Endothelial cell of umbilical vein (primary cell): Measurements from ENCODE around the gene ADCY3. TPM values are rescaled to one million over a fixed set of nuclear protein-coding genes. Genes with fewer than 3 reads are reported as not detected.

Experiments used
- BruUV-seq: library from RNA; stranded (reverse); fragments of 400-500 nt; replicated peaks from 2 replicates; lab custom pipeline; 2021; lab: Mats Ljungman, UMichigan
- CTCF ChIA-PET: fragments of 300-600, 350-600 bp; sonication (Branson Sonifier 250); formaldehyde crosslinking; loops from one replicate; lab custom pipeline; 2021; ENCODE audit warnings: antibody characterized with exemption, inconsistent platforms; lab: Charles Lee
- POLR2A ChIA-PET: fragments of 300-600, 350-600 bp; sonication (Branson Sonifier 250); formaldehyde crosslinking; loops from one replicate; lab custom pipeline; 2021; ENCODE audit warnings: antibody characterized with exemption, inconsistent platforms; lab: Charles Lee
- DNase-seq: peaks from one replicate; pipeline ENCODE4 v3.0.0-alpha.2; 2011; ENCODE audit warnings: low read depth, low spot score
- FAIRE-seq: peaks from 2 replicates; lab custom pipeline; 2011; peaks lifted over from hg19 to GRCh38; lab: Jason Lieb, UNC
- H2AFZ ChIP-seq: 2 replicates; pipeline ENCODE4 v1.6.0; 2012; ENCODE audit warnings: low read depth, low read length, control low read depth, inconsistent platforms
- H3K27ac ChIP-seq: 2 replicates; pipeline ENCODE4 v1.5.1; 2011; ENCODE audit warnings: low read depth, mild to moderate bottlenecking, control low read depth, low read length, moderate library complexity; ENCODE audit not compliant: insufficient read depth
- H3K27me3 ChIP-seq, 2 experiments: 2 replicates each; pipeline versions ENCODE4 v1.6.0 to v1.6.1; 2011; ENCODE audit warnings: low read length in 2 of 2, mixed read lengths in 1 of 2; ENCODE audit not compliant: control insufficient read depth in 2 of 2, insufficient read depth in 2 of 2
- H3K36me3 ChIP-seq, 2 experiments: 2 replicates in 1 of 2; 3 replicates in 1 of 2; pipeline ENCODE4 v1.5.1; 2011; ENCODE audit warnings: low read length in 2 of 2, mild to moderate bottlenecking in 1 of 2, moderate library complexity in 1 of 2; ENCODE audit not compliant: control insufficient read depth in 2 of 2, insufficient read depth in 2 of 2; ENCODE audit errors: extremely low read depth in 1 of 2
- H3K4me1 ChIP-seq: 3 replicates; pipeline ENCODE4 v1.5.1; 2011; ENCODE audit warnings: mild to moderate bottlenecking, low read length; ENCODE audit not compliant: control insufficient read depth, insufficient read depth; ENCODE audit errors: extremely low read depth
- H3K4me2 ChIP-seq: 2 replicates; pipeline ENCODE4 v1.6.1; 2011; ENCODE audit warnings: low read length, control low read depth, mixed read lengths; ENCODE audit not compliant: insufficient read depth
- H3K4me3 ChIP-seq, 3 experiments: fragments of 200-600 bp in 1 of 3; sonication (generic), shearing (Covaris generic) in 1 of 3; replicated peaks in 1 of 3; 2 replicates each; pipeline ENCODE4 v1.5.1; 2011 to 2016; ENCODE audit warnings: control low read depth in 3 of 3, low read length in 3 of 3, mild to moderate bottlenecking in 2 of 3, inconsistent platforms in 1 of 3, low read depth in 1 of 3, moderate library complexity in 1 of 3; ENCODE audit not compliant: insufficient read depth in 1 of 3
- H3K79me2 ChIP-seq: 2 replicates; pipeline ENCODE4 v1.6.0; 2012; ENCODE audit warnings: low read length, inconsistent platforms; ENCODE audit not compliant: control insufficient read depth, insufficient read depth
- H3K9ac ChIP-seq: replicated peaks from 2 replicates; pipeline ENCODE3; 2011; ENCODE audit warnings: low read length, control low read depth; ENCODE audit not compliant: insufficient read depth; ENCODE audit errors: extremely low read depth
- H3K9me1 ChIP-seq: replicated peaks from 3 replicates; pipeline ENCODE4 v1.6.0; 2011; ENCODE audit warnings: mild to moderate bottlenecking, low read length; ENCODE audit not compliant: control insufficient read depth, insufficient read depth; ENCODE audit errors: extremely low read depth
- H3K9me3 ChIP-seq: replicated peaks from 2 replicates; pipeline ENCODE4 v1.5.1; 2012; ENCODE audit warnings: low read length, inconsistent platforms; ENCODE audit not compliant: control insufficient read depth, insufficient read depth
- H4K20me1 ChIP-seq: replicated peaks from 2 replicates; pipeline ENCODE3; 2011; ENCODE audit warnings: mild to moderate bottlenecking, low read length; ENCODE audit not compliant: control insufficient read depth, insufficient read depth; ENCODE audit errors: extremely low read depth
- EZH2 ChIP-seq: IDR thresholded peaks from 2 replicates; pipeline ENCODE4 v1.6.1; 2012; ENCODE audit warnings: borderline replicate concordance, low read depth, mild to moderate bottlenecking, moderate library complexity, low read length, inconsistent platforms; ENCODE audit not compliant: severe bottlenecking
- FOS ChIP-seq: IDR thresholded peaks from 2 replicates; pipeline ENCODE4 v1.6.1; 2011; ENCODE audit warnings: mild to moderate bottlenecking, low read length, moderate library complexity, borderline replicate concordance; ENCODE audit not compliant: insufficient read depth
- GATA2 ChIP-seq: IDR thresholded peaks from 2 replicates; pipeline ENCODE4 v1.7.0; 2011; ENCODE audit warnings: low read depth, mild to moderate bottlenecking, moderate library complexity, mixed read lengths, low read length; ENCODE audit not compliant: insufficient read length, insufficient read depth
- JUN ChIP-seq: IDR thresholded peaks from 2 replicates; pipeline ENCODE4 v1.6.1; 2011; ENCODE audit warnings: borderline replicate concordance, low read depth; ENCODE audit not compliant: insufficient read length, insufficient read depth
- MYC ChIP-seq: IDR thresholded peaks from one replicate; pipeline ENCODE4 v1.6.1; 2011; ENCODE audit warnings: mild to moderate bottlenecking, low read depth, low read length
- POLR2A ChIP-seq: IDR thresholded peaks from 2 replicates; pipeline ENCODE4 v1.6.1; 2012; ENCODE audit warnings: low read depth, mild to moderate bottlenecking, control low read depth, low read length
- POLR2AphosphoS5 ChIP-seq: IDR thresholded peaks from 2 replicates; pipeline ENCODE4 v1.6.1; 2012; ENCODE audit warnings: low read depth, mild to moderate bottlenecking, control low read depth, low read length, moderate library complexity; ENCODE audit not compliant: insufficient read depth
- dilution Hi-C: fragments of 300-500 bp; cut with MboI; formaldehyde crosslinking; loops from one replicate; pipeline ENCODE4 v1.15.0; 2019; ENCODE audit warnings: low sequenced_read_pairs; ENCODE audit not compliant: extremely low pct_ligation_motif_present
- intact Hi-C: fragments of 100-400 bp; cut with micrococcal nuclease; formaldehyde crosslinking; loops from one replicate; pipeline ENCODE4 v1.10.0; 2022
- polyA plus RNA-seq, 4 experiments: library from polyadenylated mRNA; depleted of rRNA in 3 of 4; stranded (reverse) in 3 of 4; unstranded in 1 of 4; fragments of >200 nt; gene quantifications; 2 replicates each; pipeline versions ENCODE4 v1.2.1 to v1.2.3, GENCODE V29; 2011 to 2012; ENCODE audit warnings: missing spikeins in 1 of 4
- total RNA-seq: library from RNA; stranded (reverse); gene quantifications from 2 replicates; pipeline ENCODE4 v1.2.3, GENCODE V29; 2021
- TF ChIP-seq, protein P1 (sequence below): IDR thresholded peaks from 2 replicates; pipeline ENCODE4 v1.6.1; 2011; ENCODE audit not compliant: insufficient read depth, insufficient read length
- TF ChIP-seq, protein P2 (sequence below), 2 donors: IDR thresholded peaks; 1 replicate in 1 of 2; 2 replicates in 1 of 2; pipeline ENCODE4 v1.5.1; 2011; ENCODE audit warnings: low read length in 2 of 2, mild to moderate bottlenecking in 2 of 2, moderate library complexity in 2 of 2, control low read depth in 1 of 2, inconsistent platforms in 1 of 2, low read depth in 1 of 2; ENCODE audit not compliant: insufficient read depth in 1 of 2; ENCODE audit errors: extremely low read depth in 1 of 2

Gene ADCY3
- total and polyA plus RNA-seq, 2 donors (not counting 3 experiments of a cell fraction or from before 2014, with no cell fraction given): 54.0 to 61.3 TPM

DNA sequence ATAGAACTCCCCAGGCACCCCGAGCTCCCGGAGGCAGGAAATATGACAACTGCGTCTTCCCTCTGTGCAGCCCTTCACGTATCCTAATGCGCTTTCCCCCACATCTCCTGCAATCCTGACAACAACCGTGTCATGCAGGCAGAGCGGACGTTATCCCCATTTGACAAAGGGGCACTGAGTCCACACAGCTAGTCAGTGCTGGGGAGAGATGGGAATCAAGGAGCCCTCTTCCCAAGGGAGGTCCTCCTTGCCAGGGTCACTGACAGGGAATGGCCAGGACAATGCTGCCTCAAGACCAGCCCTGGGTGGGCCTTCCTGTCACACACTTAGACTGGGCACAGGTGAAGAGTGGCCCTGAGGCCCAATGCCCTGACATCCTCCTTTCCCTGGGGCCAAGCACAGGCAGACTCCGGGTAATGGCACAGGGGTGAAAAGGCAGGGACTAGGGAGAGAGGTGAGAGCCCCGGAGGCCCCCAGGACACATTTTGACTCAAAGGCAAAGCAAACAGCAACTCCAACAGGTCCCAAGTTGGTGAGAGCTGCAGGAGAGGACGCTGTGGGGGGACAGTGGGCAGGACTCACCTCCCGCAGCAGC lies 2.2 kb downstream of the ADCY3 start:
- no peaks in the 10 kb centered on the region for H3K27me3 ChIP-seq
- no peak overlapping the region for H3K4me2 ChIP-seq
- intact Hi-C loops: no loop called here
- no peak for DNase-seq
- ChIA-PET POLR2A (no interaction called here), CTCF (no interaction called here)
- H3K27ac ChIP-seq: no peak overlapping the region
- FAIRE-seq: no peak
- H3K4me1 ChIP-seq: peaks cover 6% of the 10 kb centered on the region
- TF ChIP-seq POLR2AphosphoS5: no peak
- no peak for TF ChIP-seq EZH2
- no peak for TF ChIP-seq GATA2
- no peak for TF ChIP-seq POLR2A
- no peak for TF ChIP-seq JUN
- TF ChIP-seq, protein P1, sequence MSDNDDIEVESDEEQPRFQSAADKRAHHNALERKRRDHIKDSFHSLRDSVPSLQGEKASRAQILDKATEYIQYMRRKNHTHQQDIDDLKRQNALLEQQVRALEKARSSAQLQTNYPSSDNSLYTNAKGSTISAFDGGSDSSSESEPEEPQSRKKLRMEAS: no peak
- no peak for TF ChIP-seq MYC
- TF ChIP-seq FOS: no peak
- TF ChIP-seq, protein P2, sequence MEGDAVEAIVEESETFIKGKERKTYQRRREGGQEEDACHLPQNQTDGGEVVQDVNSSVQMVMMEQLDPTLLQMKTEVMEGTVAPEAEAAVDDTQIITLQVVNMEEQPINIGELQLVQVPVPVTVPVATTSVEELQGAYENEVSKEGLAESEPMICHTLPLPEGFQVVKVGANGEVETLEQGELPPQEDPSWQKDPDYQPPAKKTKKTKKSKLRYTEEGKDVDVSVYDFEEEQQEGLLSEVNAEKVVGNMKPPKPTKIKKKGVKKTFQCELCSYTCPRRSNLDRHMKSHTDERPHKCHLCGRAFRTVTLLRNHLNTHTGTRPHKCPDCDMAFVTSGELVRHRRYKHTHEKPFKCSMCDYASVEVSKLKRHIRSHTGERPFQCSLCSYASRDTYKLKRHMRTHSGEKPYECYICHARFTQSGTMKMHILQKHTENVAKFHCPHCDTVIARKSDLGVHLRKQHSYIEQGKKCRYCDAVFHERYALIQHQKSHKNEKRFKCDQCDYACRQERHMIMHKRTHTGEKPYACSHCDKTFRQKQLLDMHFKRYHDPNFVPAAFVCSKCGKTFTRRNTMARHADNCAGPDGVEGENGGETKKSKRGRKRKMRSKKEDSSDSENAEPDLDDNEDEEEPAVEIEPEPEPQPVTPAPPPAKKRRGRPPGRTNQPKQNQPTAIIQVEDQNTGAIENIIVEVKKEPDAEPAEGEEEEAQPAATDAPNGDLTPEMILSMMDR (IDR thresholded peaks at IDR 0.05; ENCODE audit: extremely low read depth in 1 of 2, insufficient read depth in 1 of 2, low read depth in 1 of 2, low read length in 2 of 2): no peak
- no peaks in the 10 kb centered on the region for H3K36me3 ChIP-seq
- H3K4me3 ChIP-seq: no peak overlapping the region
- no TSS peak for BruUV-seq
- dilution Hi-C loops: no loop called here
- H3K79me2 ChIP-seq: peaks cover 6% of the 10 kb centered on the region
- H3K9me3 ChIP-seq: no peaks in the 10 kb centered on the region
- no peaks in the 10 kb centered on the region for H4K20me1 ChIP-seq
- no peaks in the 10 kb centered on the region for H3K9me1 ChIP-seq
- H3K9ac ChIP-seq: no peak overlapping the region
- no peak overlapping the region for H2AFZ ChIP-seq
